GM21360 (cell line): ENCODE results near the gene TTC1.
A peak's percentile ranks its signal among the peaks of the same experiment; 100 is the strongest.
"Not testable (repeated sequence)": the region's sequence is repeated elsewhere in the genome, so short reads cannot be mapped to it uniquely, and the experiment has no call there.

Source experiments
- ATAC-seq: cut with Tn5 transposase; IDR thresholded peaks from one replicate; pipeline ENCODE4 v1.9.1; 2021; ENCODE audit warnings: mild to moderate bottlenecking, moderate library complexity; ENCODE audit not compliant: unreplicated experiment

TTC1 gene, protein sequence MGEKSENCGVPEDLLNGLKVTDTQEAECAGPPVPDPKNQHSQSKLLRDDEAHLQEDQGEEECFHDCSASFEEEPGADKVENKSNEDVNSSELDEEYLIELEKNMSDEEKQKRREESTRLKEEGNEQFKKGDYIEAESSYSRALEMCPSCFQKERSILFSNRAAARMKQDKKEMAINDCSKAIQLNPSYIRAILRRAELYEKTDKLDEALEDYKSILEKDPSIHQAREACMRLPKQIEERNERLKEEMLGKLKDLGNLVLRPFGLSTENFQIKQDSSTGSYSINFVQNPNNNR

DNA sequence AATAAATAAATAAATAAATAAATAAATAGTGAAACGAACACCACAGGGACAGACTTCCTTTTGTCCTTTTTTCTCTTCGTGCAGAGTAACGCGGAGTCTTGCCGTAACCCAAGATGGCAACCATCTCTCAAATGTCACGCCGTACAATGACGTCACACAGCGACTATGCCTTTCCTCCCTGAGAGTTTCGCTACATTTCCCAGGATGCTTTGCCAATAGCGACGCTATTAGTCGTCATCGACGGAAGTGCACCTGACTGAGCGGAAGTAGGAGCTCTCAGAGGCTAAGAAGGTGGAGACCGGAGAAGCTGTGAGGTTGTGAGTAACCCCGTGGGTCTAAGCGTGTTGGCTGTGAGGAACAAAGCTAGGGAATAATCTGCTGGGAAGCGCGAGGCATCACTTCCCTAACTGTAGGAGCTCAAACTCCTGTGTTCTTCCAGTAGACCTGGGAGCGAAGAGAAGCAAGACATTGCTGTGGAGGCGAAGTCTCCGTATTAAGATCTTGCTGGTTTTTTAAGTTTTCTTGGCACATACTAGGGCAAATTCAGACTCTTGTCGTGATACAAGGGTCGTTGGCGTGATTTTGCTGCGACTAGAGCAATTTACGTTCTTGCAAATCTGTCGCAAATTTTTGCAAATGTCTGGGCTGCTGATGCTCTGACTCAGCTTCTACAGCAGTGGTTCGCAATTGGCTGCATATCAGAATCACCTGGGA is at the start of gene TTC1:
TTC1 (plus strand) TSS at position 263 of the 714 bp plus-strand sequence. CDS start 1,390 bp downstream, outside the sequence.
- peak; percentile 99 for ATAC-seq

DNA sequence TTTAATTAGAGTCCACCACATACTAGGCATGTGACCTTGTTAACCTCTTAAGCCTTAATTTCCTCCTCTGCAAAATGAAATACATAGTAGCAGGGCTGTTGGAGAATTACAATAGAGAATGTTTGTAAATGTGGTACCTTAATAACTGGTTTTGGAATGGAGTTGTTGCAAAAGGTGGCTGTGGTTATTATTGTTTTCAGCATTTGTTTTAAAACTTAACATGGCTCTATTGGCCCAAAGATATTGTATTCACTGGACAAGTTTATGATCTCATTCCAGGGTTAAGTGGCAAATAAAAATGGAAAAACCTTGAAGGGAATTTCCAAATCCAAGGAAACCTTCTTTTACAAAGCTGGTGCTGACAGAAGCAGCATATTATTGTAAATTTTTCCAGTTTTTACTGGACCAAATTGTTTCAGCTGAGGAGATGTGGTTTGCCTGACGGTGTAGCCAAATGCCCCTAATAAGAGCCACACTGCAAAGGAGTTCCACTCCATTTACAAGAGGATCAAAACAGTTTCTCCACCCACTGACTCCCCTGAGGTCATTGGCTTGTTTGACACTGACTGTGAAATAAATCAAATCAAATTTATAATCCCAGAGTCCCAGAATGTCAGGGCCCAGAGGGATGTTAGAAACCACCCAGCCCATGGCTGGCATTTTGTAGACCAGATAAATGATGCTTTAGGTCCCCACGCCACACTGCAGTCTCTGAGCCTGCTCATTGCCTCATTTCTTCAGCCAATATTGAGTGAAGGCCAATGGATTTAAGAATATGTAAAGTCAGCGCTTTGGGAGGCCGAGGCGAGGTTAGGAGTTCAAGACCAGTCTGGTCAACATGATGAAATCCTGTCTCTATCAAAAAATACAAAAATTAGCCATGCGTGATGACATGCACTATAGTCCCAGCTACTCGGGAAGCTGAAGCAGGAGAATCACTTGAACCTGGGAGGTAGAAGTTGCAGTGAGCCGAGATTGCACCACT is 47.5 kb upstream of the TTC1 start:
- ATAC-seq, result no peak

DNA sequence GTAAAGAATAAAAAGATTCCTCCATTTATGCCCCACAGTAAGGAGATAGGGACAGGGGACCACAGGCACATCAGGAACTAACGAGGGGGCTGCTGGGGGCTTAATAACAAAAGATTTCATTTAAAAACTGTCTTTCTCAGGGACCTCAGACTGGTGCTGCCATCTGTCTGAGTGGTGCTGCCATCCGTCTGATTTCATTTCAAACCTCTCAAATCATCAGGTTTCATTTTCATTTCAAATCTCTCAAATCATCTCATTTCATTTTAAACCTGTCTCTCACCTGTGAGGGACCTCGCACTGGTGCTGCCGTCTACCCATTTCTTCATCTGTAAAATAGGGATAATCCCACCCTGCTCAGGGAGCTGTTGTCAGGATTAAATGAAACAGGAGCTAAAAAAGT is 46.7 kb upstream of the TTC1 start:
- no peak for ATAC-seq

DNA sequence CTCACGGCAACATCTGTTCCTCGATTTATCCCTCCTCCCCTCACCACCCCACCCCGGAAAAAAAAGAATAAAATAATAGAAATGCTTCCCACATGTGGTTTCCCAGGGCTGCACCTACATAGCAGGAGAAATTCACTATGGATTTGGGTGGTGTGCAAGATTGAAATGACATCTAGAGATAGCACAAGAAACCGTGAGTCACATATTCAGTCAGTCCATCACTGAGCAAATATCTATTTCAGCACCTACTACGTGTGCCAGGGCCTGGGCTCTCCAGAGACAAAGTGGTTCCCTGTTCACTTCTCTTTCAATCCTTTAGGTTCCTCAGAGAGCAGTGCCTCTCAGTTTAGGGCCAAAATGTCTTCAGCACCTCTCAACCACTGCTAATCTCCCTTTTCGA is 45.0 kb upstream of the TTC1 start:
- no peak for ATAC-seq

DNA sequence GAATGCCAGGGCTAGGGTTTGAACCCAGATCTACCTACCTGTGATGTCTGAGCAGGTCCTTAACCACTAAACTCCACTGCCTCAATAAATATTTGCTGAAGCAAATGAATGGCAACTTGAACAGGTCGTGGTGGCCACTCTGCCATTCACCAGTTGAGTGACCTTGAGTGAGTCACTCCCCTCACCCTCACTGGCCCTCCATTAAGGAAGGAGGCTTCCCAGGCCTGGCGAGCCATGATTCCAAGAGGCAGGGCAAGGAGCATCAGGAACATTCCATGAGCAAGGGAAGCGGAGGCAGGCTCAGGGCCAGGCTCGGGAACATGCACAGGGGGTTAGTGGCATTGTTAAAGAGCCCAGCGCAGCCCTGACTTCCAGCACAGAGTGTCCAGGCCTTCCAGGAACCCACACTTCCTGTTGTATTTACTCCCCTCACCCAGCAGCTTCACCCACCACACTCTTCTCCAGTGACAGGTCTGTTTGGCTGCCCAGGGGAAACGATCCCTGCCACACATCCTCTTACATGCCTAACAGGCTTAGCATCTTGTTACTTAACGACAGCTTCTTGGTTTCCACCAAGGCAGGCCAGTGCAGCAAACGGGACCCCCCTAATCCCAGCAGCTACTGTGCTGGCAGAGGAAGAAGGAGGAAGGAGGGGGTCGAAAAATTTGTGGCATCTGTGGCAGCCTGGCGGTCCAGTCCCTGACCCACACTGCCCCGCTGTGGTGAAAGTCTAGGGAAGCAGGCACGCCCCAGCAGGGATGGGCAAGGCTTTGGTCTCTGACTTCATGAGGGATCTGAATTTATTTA is 43.7 kb upstream of the TTC1 start:
- ATAC-seq, result no peak

DNA sequence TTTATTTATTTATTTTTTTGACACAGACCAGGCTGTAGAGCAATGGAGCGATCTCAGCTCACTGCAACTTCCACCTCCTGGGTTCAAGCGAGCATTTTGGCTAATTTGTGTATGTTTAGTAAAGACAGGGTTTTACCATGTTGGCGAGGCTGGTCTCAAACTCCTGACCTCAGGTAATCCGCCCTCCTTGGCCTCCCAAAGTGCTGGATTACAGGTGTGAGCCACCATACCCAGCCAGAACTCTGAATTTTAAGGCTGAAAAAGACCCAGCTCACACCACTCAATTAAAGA is 43.2 kb upstream of the TTC1 start:
- ATAC-seq, result not testable (repeated sequence)

DNA sequence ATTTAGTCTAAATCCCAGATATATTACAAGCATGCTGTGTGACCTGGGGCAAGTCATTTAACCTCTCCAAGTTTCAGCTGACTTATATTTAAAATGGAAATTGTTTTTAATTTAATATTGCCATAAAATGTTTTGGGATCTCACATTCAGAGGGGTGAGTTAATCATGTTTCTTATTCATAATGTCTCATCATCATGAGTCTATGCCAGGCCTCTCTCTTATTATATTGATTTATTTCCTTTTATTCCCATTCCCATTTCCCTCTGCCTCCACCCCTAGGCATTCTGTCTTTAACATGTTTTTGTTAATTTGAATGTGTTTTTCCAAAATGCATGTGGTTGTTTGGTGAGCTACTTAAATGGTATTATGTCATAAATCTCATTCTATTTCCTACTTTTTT is 39.0 kb upstream of the TTC1 start:
- ATAC-seq, result no peak

DNA sequence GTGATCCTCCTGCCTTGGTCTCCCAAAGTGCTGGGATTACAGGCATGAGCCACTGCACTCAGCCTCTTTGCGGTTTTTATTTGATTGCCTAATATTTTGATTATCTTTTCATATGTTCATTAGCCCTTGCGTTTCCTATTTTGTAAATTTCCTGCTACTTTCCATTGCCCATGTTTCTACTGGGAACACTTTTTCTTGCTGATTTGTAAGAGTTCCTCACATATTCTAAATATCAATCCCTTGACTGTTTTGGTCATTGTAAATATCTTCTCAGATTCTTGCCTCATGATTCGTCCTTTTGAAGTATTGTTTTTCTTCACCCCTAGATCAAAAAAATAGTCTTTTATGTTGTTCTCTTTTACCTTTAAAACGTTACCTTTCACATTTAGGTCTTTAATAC is 37.9 kb upstream of the TTC1 start:
- no peak for ATAC-seq

DNA sequence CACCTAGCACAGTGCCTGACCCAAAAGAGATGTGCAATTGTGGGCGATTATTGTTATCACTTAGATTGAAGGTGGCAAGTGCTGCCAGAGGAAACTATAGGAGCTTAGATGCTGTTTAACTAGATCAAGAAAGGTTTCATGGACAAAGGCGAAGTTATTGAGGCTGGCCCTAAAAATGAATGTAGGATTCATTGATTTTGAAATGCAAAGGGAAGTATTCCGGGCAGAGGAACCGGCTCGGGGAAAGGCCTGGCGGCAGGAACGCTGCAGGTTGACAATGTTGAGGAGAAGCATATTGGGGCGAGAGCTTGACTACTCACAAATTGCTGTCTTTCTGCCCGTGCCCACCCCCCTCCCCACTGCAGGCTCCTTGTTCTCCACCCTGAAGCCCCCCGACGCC is 37.4 kb upstream of the TTC1 start:
- ATAC-seq, result no peak

DNA sequence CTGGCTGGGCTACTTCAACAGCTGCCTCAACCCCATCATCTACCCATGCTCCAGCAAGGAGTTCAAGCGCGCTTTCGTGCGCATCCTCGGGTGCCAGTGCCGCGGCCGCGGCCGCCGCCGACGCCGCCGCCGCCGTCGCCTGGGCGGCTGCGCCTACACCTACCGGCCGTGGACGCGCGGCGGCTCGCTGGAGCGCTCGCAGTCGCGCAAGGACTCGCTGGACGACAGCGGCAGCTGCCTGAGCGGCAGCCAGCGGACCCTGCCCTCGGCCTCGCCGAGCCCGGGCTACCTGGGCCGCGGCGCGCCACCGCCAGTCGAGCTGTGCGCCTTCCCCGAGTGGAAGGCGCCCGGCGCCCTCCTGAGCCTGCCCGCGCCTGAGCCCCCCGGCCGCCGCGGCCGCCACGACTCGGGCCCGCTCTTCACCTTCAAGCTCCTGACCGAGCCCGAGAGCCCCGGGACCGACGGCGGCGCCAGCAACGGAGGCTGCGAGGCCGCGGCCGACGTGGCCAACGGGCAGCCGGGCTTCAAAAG is 36.9 kb upstream of the TTC1 start:
- ATAC-seq, result no peak

DNA sequence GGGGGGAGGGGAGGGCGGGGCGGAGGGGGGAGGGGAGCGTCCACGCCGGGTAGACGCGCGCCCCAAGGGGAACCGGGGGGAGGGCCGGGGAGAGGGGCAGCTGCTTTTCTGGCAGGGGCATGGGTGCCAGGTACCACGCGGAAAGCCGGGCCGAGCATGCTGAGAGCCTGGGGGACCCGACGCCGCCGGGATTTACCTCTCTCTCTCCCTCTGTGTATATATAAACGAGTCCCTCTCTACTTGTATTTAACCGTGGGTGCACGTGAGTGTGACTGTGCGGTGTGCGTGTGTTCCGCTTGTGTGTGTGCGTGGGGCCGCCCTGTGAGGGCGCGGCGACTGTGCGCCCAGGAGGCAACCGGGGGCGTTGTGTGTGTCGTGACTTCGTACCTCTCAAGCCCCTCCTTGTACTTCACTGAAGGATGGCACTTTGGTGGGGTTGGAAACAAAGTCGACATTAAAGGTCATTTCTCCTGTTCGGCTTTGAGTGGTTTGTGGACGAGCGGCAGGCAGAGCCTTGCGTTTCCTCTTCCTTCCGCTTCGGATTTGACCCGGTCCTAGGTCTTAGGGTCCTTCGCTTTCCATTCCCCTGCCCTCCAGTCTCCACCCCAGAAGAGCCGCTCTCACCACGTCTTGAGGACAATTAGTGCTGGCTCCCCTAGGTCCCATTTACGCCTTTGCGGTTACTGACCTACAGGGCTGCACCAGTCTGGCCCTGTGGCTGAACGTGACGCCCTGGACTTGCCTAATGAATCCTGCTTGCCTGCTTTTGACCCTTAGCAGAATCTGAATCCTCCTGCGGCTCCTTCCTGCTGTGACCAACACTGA is 36.2 kb upstream of the TTC1 start:
- no peak for ATAC-seq

DNA sequence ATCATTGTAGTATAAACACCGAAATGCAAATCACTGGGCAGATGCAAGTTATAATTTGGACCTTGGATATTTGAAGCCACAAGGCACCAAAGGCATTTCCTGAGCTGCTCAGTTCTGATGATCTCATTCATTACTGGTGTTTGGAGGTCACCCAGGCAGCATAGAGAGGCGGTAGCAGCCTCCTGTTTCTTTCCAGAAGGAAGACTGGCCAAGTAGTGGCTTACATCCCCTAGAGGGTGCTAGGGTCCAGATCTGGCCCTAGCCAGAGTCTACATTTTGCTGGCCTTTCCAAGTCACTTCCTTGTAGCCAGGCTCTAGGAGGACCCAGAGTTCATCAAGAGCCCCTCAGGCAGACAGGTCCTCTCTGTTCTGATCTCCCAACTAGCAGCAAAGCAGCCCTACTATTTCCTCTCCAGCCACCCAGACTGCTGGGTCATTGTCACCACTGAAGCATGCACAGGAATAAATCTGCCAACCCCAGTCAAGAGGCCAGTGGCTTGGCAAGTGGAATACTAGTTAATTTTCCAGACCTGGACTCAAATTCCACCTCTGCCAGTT is 33.4 kb upstream of the TTC1 start:
- no peak for ATAC-seq

DNA sequence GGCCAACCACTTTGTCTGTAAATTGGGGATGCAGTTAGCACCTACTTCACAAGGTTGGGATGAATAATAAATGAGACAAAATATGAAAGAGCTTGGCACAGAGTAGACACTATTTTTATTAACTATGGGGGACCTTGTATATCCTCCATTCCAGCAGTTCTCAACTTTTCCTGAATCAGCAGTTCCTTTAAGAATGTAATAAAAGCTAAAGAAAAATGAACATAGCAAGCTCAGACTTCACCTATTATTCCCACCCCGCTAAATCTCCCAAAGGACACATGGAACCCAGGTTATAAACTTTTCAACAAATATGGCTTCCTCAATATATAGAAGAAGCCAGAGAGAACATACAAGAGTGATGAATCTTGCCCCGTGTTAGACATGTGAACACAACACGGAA is 32.0 kb upstream of the TTC1 start:
- no peak for ATAC-seq

DNA sequence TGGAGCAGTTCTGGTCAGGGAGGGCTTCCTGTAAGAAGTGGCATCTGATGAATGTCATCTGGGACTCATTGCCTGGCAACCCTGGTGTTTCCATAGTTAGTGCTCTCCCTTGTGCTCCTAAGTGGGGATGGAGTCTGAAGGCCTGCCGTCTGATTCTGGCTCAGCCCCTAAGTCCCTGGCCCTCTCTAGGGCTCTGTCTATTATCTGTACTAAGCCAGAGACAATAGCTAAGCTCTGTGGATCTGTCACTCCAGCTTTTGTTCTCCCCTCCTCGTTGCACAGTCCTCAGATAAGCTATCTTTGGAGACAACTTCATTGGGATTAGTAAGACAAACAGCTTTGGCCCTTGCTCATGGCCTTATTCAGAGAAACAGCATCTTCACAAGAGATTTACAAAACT is 30.6 kb upstream of the TTC1 start:
- ATAC-seq, result no peak

DNA sequence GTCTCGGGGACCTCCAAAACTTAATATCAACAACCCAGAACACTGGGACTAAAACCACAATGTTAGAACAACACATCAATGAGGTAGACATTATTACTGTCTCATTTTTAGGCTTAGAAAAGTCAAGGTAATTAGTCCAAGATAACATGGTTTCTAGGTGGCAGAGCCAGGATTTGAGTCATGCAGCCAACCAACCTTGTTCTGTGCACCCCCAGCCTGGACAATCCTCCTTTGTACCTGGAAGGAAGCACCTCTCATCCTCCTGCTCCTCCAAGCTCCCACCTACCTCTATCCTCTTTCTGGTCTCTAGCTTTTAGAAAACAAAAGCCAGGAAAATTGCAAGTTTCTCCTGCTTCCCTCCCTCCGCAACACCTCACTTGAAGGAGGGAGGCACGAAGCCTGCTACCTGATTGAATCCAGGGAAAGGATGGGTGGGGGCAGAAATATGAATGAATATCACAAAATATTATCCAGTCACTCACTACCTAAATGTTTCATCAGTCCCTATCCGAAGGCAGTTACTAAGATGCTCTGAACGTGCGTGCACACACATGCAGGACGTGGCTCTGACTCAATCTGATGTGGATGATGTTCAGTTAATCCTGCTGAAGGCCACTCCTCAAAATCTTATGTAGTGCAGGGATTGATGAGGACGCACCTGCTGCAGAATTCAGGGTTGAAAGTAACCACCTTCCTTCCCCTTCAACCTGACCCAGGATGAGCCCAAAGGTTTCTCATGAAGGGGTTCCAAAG is 26.3 kb upstream of the TTC1 start:
- no peak for ATAC-seq

DNA sequence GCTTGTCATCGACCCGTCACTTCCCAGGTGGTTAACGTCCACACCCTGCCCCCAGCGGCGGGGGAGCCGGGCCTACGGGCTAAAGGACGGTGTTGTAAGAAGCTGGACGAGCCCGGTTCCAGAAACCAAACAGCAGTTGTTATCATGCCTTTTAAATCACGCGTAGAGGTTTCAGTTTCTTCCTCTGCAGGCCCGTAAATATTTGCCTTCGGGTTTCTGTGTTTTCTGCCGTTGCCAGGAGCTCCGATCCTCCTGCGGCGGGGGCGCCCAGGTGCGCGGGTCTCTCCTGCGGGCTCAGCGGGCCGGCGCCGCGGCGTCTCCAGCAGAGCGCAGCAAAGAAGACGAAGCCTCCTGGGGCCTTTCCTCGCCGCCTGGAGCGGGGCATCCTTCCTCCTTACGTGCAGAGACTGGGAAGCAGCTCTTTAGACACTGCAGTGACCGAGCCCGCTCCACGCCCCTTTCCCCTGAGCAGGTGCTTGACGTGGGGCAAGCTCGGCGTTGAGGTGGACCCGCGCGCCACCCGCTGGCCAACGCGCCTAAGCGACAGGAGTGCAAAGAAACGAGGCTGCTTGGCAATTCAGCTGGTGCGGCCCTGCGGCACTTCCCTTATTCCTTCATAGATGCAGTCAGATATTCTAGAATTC is 21.8 kb upstream of the TTC1 start:
- peak; percentile 87 for ATAC-seq

DNA sequence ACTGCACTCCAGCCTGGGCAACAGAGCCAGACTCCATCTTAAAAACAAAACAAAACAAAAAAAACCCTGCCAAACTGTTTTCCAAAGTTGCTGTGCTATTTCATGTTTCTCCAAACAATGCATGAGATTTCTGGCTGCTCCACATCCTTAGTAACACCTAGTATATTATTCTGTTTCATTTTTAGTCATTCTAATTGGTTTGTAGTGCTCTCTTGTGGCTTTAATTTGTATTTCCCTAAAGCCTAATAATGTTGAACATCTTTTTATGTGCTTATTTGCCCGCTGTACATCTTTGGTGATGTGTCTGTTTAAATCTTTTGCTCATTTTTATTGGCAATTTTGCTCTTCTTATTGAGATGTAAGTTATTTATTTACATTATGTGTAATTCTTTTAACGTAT is 18.4 kb upstream of the TTC1 start:
- ATAC-seq, result no peak

DNA sequence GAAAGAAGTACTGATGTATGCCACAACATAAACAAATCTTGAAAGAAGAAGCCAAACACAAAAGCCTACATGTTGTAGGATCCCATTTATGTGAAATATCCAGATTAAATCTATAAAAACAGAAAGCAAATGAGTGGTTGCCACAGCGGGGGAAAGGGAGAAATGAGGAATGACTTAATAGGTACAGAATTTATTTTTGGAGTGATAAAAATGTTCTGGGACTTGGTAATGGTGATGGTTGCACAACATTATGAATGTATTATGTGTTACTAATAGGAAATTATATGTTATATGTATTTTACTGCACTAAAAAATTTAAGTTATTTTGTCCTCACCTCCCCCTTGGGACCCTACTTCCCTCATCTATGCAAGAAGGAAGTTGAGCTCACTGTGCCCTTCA is 16.4 kb upstream of the TTC1 start:
- no peak for ATAC-seq
